Measurements from ENCODE around the gene SLC29A2.

The SLC29A2 gene

DNA sequence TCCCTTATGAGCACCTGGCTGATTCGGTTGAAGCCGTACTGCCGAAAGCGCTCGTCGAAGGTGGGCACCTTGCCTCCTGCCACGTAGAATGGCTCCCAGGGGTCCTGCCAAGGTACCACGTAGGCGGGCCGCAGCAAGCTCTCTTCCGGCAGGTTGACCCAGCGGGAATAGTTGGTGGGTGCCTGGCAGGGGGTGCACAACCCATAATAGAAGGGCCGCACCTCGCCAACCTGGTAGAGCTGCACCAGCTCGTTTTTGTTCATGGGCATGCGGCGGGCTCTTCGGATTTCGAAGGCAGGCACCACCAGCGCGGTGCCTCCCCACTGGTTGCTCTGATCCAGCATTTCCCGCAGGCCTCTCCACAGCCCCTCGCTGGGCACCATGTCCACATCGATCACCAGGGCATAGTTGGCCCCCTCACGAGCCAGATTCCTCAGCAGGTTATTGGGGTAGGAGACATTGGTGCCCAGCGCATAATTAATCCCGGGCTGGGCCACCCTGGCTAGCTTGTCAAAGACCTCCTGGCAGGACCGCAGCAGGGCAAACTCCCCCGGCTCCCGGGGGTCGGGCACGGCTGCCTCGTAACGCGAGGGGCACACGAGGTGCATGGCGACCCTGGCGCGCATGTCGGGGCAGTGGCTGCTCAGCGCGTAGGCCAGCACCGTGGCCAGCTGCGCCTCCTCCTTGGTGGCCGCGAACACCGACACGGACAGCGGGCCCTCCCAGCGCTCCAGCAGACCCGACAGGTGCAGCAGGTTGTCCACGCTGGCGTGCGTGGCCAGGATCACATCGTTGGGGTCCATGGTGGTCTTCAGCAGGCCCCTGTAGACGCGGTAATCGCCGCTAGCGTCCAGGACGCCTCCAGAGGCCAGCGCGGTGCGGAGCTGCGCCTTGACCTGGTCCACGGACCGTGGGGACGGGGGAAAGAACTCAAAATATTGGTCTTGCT lies 24.8 kb downstream of the SLC29A2 start:
- DNase-seq: no peak

DNA sequence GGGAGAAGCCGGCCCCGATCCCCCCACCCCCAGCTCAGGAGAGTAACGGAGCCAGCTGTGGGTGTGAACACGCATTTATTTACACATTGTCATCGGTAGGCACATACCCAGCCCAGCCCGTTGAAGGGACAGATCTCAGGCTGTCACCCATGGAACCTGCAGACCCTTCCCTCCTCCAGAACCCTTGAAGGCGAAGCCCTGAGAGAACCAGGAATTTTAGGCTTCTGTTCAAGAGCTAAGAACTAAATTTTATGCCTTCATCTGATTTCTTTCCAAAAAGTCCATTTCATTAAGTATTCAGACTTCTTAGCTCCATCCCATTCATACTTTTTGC lies 26.3 kb downstream of the SLC29A2 start:
- no peak for DNase-seq

DNA sequence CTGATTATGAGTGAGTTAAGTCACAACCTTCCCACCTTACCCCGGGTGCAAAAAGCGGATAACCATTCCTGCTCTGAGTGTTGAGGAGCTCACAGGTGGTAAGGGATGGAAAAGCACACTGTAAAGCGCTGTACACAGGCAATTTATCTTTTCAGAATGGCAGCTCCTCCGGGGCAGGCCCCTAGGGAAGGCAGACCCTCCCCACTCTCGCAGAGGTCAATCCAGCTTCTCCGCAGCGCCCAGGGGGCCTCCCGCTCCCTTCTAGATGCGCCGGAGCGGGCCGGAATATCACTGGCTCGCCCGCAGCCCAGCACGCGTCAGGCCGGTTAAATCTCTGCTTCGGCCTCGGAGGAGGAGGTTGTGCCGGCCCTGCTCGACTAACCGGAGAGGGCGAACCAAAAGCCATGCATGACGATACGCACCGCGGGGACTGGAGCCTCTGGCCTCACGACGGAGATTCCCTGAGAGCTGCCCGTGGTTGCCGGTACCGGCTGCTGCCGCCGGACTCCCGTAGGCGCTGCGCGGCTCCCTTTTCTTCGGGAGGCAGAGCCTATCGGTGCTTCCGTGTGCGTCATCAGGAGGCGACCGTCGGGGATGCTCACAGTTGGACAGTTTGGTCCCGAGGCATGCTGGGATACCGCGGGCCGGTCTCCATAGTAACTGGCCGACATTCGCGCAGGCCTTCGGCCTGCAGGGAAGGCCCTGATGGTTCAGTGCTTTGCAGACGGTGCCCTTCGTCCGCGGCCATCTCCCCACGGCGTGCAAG lies 26.8 kb downstream of the SLC29A2 start, which contains the start of gene BRMS1:
Gene BRMS1 (minus strand): TSS at position 555 of the 766 bp plus-strand sequence. CDS start 2,870 bp downstream, outside the sequence.
- peak; percentile 66 for DNase-seq

DNA sequence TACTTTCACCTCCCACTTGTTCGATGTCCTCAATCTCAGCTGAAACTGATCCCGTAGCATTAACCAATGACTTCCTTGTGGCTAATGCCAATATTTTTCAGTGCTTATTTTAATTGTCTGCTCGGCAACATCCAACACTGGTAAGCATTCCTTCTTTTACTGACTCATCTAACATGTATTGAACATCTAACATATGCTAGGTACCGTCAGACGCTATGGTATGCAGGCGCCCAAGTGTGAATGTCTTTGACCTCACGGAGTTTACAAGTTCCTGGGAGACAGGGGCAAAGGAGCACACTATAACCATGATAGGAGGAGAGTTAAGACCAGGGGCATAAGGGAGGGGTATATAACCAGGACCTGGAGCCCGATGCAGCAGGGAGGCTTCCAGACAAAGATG lies 28.4 kb downstream of the SLC29A2 start:
- no peak for DNase-seq

GRCh38 chr11:66341502-66342126 lies 29.9 kb downstream of the SLC29A2 start:
- no peak for DNase-seq

DNA sequence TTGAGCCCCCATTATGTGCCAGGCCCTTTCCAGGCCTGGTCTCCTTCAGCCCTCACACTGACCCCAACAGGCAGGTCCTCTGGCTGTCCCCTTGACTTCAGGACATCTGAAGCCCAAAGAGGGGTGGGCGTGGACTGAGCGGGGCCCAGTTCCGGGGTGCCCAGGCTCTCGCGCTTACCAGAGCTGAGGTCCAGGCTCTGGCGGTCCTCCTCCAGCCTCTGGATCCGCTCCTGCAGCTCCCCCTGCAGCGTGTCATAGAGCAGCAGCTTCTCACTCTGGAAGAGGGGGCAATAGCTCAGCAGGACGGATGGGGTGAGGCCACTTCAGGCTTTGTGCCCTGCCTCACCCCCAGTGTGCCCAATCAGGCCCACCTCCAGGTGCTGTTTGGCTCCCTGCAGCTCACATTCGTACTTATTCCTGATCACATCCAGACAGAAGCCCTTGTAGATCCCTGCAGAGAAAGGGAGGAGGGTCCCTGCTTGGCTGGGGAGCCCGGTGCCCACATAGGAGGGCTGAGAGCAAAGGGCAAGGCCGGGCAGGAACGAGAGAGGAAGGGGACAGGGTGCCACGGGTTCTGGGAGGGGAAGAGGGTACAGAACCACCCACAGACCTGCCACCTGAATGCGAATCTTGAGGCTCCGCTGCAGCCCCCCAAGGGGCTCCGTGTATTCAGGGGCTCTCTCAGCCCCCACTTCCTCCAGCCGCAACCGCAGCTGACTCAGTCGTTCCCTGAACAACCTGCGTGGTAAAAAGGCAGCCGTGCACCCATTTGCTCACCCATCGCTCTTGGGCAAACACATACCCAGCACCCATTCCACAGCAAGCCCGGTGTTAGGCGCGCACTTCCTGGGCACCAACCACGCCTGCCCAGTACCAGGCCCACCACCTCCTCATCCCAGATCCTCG lies 30.7 kb downstream of the SLC29A2 start:
- no peak for DNase-seq

- no peak for DNase-seq
These were observed 31.7 kb downstream of the SLC29A2 start for GRCh38 chr11:66339686-66340483.

DNA sequence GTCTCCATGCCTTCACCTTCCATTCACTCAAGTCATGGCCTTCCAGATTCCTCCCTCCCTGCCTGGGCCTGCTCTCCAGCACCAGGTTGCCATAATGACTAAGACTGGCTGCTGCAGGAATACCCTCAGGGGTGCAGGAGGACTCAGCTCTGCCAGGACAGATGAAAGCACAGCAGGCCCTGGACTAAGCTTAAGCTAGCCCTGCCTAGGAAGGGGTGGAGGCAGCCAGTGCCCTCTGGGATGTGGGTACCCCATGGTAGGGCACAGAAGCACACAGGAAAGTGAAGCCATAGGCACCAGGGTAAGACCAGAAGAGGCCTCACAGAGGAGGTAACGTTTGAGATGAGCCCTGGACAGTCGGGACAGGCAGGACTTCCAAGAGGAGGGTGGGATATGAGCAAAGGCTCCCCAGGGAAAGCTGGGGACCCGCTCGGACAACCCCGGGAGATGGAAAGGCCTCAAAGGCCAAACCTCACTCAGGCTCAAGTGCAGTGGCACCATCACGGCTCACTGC lies 32.3 kb downstream of the SLC29A2 start:
- DNase-seq: no peak

DNA sequence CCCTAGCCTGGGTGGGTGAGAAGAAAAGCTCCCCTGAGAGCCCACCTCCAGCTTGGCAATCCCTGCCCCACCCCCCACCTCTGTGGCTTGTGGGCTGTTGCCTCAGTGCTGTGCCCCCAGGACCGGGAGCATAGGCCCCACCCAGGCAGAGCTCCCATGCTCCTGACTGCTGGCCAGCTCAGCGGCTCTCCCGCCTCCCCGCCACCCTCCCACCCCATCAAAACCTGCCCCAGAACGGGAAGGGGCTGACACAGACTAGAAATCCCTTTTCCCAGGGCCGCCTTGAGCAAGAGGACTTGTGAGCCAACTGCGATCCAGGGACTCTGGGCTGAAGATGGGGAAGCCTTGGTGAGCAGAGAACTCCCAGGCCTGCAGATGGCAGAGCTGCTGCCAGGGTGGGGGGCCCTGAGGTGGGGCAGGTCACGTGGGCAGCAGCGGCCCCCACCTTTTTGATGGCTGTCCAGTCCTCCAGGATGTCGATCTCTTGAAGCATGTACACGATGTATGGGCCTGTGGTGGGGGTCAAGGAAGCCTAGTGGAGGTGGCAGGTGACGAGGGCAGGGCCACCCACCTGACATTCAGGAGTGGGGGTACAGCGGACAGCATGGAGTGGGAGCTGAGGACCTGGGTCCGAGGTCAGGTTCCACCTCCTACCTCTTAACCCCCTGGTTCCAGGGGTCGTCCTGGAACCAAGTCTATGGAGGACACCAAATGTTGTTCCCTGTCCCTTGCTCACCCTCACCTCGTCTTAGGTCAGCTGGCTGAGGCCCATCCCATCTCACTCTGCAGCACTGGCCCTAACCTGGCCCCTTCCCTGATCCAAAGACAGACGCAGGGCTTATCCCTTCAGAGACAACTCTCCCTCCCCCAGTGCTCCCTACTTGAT lies 33.0 kb downstream of the SLC29A2 start:
- DNase-seq: no peak

DNA sequence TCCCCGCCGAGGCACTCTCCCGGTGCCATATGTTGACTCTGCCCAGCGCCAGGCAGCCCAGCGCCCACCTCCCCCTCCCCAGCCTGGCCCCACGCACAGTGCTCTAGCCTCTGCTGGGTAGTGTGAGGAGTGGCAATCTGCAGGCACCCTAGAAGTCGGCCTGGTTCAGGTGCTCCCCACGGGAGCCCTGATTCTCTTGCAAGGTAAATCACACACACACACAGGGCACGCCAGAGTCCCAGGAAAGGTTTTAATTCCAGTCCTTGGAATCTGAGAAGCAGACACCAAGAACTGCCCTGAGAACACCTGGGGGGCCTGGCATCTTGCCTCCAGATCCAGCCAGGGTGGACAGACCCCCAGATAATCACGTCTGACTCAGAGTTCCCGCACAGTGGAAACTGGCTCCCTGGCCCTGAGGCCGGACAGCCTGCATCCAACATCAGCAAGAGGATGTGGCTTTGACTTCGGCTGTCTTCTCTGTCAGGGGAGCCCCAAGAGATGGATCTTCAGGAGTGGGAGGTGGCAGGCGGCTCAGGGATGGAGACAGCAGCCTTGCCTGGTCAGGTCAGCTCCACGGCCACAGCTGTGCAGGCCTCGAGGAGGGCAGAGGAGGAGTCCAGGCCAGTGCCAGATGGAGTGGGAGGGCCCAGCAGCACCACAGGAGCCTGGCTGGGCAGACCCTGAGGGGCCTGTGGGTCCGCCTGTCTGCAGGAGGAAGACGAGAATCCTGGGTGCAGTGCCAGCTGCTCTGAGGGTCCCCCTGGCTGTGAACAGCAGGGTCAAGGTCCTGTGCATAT lies 34.3 kb downstream of the SLC29A2 start:
- no peak for DNase-seq

- no peak for DNase-seq
These were observed 35.1 kb downstream of the SLC29A2 start, which contains the start of gene RIN1 for GRCh38 chr11:66336234-66337102. RIN1 (minus strand) TSS chr11:66336434; CDS start chr11:66336402, 32 bp downstream.

DNA sequence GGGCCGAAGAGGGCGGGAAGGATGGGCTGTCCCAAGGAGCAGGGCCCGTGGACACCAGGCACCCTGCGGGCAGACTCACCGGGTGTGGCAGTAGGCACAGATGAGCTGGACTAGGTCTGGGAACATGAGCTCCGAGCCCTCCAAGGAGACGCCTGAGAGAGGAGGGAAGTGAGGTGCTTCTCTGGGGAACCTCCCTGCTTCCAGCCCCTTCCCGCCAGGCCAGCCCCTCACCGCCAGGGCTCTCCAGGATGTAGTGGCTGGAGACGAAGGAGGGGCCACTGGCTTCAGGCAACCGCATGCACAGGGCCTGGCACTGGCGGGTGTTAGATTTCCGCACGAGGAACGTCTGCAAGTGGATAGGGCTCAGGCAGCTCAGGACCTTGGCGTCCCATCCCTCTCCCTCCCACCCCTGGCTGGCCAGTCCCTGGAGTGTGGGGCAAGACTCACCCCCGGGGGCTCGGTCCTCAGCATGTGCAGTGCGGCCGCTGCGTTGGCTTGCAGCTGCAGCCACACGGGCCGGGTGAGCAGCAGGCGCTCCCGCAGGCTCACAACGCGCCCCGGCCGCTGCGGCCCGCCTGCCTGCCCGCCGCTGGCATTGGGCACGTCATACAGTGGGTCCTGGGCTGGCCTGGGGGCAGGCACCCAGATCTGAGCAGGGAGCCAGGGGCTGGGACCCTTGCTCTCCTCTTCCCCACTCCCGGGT lies 35.9 kb downstream of the SLC29A2 start:
- DNase-seq: no peak

DNA sequence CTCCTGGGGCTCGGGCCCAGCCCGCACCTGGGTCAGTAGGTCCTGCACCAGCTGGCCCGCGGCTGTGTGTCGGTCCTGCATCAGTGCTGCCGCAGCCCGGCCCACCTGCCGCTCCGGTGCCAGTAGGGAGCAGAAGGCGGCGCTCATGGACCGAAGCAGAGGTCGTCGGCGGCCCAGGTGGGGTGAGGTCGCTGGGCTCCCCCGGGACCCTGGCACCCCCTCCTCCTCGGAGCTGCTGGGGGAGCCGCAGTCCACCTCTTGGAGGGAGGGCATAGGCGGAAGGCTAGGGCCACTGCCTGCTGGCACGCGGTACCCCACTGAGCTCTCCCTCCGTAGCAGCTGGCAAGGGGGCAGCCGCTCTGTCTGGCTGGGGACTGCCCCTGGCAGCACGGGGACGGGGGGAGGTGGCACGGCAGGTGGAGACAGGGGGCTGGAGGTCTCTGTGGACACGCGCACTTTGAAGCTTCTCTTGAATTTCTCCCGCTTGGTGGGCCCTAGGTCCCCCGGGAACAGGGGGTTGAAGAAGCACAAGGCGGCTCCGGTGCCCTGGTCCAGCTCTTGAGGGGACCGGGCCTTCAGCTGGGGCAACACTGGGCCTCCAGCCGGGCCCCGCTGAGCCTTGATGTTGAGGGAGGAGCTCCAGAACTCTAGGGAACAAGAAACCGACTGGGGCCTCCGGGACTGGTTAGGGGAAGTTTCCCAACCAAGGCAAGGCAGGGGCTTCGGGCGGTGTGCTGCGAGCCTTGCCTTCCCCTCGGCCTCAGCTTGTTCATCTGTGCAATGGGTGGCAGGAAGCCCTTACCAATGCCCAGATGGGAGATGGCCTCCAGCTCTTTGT lies 36.7 kb downstream of the SLC29A2 start:
- DNase-seq: no peak

GRCh38 chr11:66333896-66334604 lies 37.5 kb downstream of the SLC29A2 start:
- DNase-seq: no peak

- DNase-seq: no peak
These were observed 38.2 kb downstream of the SLC29A2 start for GRCh38 chr11:66333220-66333877.

All from NCI-H187 treated with DMSO at 0.1 percent for 48 hours (cell line).